GM12864 (cell line): ENCODE measurements around the gene XPNPEP1.

Experiments used
- DNase-seq: peaks from one replicate; pipeline ENCODE4 v3.0.0-alpha.2; 2011; ENCODE audit warnings: low read depth
- H3K4me3 ChIP-seq: 2 replicates; pipeline ENCODE4 v1.5.1; 2011; ENCODE audit warnings: mild to moderate bottlenecking, low read depth, low read length, control low read depth
- TF ChIP-seq, protein P1 (sequence below): IDR thresholded peaks from 2 replicates; pipeline ENCODE4 v1.5.1; 2011; ENCODE audit warnings: low read depth, mild to moderate bottlenecking, moderate library complexity, low read length, control low read depth, inconsistent platforms; ENCODE audit errors: missing control alignments

Gene XPNPEP1

DNA sequence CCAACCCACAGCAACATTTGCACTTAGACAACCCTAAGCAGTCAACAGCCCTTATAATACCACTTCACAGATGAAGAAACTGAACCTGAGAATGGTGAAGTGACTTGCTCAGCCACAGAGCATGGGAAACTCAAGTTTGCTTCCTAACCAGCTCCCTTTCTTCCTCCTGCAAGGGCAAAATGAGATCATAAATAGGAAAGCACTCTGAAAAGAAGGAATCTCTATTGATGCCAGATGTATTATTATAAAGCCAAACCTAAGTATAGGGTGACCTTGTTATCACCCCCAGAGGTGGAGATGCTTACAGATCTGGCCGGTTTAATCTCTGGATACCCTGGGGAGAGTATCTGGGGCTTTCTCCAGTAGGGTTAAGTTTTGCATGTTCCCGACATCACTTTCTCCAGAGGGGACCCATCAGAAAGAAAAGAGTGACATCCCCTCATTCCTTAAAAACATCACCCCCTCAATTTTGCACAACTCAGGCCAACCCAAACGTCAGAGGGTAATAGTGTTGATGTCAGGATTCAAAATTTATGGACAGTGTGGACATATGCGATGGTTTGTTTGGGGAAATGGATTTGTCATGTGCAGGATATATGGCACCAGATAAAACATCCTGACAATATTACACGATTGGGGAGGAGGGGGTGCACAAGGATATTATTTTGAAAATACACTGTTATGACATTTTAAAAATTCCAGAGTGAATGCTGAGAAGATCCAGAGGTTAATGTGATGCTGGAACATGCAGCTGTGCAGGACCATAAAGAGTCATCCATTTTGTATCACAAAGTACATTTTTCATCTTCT is 24.0 kb upstream of the XPNPEP1 start:
- no peak overlapping the region for H3K4me3 ChIP-seq
- no peak for DNase-seq
- TF ChIP-seq, protein P1, sequence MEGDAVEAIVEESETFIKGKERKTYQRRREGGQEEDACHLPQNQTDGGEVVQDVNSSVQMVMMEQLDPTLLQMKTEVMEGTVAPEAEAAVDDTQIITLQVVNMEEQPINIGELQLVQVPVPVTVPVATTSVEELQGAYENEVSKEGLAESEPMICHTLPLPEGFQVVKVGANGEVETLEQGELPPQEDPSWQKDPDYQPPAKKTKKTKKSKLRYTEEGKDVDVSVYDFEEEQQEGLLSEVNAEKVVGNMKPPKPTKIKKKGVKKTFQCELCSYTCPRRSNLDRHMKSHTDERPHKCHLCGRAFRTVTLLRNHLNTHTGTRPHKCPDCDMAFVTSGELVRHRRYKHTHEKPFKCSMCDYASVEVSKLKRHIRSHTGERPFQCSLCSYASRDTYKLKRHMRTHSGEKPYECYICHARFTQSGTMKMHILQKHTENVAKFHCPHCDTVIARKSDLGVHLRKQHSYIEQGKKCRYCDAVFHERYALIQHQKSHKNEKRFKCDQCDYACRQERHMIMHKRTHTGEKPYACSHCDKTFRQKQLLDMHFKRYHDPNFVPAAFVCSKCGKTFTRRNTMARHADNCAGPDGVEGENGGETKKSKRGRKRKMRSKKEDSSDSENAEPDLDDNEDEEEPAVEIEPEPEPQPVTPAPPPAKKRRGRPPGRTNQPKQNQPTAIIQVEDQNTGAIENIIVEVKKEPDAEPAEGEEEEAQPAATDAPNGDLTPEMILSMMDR, result no peak

DNA sequence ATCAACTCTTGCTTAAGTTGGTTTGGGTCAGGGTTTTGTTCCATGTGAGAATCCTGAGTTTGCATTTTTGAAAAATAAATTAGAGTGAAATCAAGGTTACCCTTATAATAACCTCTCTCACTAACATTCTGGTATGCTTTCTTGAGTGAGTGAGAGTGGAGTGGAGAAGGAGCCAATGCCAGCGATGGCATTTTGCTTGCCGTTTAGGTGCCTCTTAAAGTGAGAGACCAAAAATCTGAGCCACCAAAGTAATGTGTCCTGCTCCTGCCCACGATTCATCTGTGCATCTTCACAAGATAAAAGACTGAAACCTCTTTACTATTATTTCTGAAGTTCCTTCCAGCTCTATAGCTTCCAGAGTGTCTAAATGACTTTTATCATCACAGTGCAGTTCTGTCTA is 23.4 kb upstream of the XPNPEP1 start:
- TF ChIP-seq, protein P1, result no peak
- no peak overlapping the region for H3K4me3 ChIP-seq
- no peak for DNase-seq

DNA sequence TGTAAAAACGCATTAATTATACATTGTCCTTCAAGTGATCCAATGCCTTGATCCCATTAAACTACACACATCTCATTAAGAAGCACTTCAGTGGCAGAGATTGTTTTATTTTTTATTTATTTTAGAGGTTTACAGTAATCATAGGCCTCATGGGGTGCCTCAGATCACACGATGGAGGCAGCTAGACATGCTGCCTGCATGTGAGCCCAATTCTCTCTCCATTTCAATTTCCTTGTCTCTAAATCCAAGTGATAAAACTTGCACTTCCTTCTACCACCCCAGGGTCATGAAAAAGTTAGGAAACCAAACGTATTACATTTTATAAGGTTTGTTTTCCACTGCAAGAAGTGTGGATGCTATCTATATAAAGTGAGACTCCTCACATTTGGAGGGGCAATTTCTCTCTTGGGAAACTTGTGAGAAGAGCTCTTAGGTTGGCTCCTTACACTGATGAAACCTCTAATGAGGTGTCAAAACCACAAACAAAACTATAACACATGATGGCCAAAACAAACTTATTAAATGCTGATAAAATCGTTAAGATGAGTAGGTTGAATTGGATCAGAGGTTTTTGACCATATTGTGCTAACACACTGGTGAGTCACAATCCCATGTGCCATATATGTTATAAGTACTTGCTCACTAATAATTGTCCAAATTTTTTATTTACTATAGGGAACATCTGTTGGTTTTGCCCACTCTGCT is 22.3 kb upstream of the XPNPEP1 start:
- no peak overlapping the region for H3K4me3 ChIP-seq
- DNase-seq, result no peak
- TF ChIP-seq, protein P1, result no peak

DNA sequence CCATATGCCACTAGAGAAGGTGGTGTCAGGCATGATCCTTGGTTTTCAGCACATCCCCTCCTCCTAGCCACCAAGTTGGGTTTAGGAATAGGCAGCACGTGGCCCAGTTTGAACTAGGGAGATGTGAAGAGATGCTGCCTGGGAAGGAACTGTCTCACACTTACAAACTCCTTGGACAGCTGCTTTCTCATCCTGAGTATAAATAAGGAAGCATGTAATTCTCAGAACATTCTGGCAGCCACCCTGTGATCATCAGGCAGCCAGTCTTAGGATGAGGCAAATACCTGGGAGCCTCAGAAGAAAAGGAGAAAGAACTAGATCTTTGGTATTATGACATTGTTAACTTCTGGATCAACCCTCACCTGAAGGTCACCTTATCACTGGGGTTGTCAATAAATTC is 21.3 kb upstream of the XPNPEP1 start:
- TF ChIP-seq, protein P1, result no peak
- no peak for DNase-seq
- no peak overlapping the region for H3K4me3 ChIP-seq

DNA sequence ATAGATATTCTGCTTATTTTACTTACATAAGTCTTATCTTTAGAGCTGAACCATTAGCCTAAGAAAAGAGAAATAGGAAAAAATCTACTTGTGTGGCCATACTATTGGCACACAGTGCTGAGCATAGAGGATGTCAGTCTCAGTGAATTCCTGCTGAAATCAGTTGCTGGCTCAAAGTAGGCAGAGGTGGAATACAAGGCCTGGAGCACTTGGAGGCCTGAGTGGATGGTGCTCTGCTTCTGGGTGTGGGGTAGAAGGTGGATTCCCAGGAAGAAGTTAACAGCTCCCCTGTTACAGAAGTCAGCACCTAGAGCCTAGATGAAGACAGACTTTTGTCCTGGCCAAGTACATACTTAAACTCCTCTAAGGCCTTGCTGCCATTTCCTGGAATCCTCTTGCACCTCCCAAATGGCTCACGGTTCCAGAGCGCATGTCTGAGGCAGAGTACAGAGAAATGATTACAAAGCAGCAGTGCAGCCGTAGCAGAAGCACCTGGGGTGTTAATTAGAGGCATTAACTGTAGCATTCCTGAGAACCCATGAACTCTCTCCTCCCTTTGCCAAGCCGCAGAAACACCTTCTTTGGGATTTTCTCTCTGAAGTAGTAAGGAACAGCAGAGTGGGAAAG is 18.0 kb upstream of the XPNPEP1 start:
- no peak for DNase-seq
- TF ChIP-seq, protein P1, result no peak
- H3K4me3 ChIP-seq, result no peak overlapping the region

DNA sequence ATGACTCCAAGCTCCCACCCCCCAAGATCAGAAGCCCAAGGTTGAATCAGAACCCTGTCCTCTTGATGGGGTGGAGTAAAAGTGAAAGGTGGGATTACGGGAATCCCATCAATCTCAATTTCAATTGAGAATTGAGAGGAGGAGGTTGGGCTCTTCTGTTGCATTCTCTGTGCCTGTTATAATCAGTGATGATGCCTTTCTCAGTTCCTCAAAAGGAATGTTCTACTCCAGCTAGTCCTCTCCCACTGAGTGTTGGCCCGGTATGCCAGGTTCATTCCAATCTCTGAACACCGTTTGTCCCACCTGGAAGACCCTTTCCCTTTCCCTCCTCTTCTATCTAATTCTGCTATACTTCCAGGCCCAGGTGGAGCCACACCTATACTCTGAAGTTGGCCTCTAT is 17.2 kb upstream of the XPNPEP1 start:
- DNase-seq, result no peak
- TF ChIP-seq, protein P1, result no peak
- H3K4me3 ChIP-seq, result no peak overlapping the region
